Vagina (tissue), 2 donors: ENCODE data around the gene SLC22A5. TPM values are rescaled to one million over a fixed set of nuclear protein-coding genes. Genes with fewer than 3 reads are reported as not detected.

Experiments used
- DNase-seq, 2 donors: peaks; one replicate each; pipeline ENCODE4 v3.0.0-alpha.2; 2017; ENCODE audit errors: extremely low spot score in 2 of 2
- H3K27ac ChIP-seq: fragments of 200-600 bp; sonication (generic); one replicate; pipeline ENCODE4 v1.5.1; 2019
- H3K27me3 ChIP-seq: fragments of 200-600 bp; sonication (generic); one replicate; pipeline ENCODE4 v1.5.1; 2019
- H3K36me3 ChIP-seq, 2 donors: fragments of 200-600 bp; sonication (generic); one replicate each; pipeline ENCODE4 v1.5.1; 2017 to 2019
- H3K4me1 ChIP-seq: fragments of 200-600 bp; sonication (generic); one replicate; pipeline ENCODE4 v1.5.1; 2019
- H3K4me3 ChIP-seq, 2 donors: fragments of 200-600 bp; sonication (generic); 1 replicate in 1 of 2; 2 replicates in 1 of 2; pipeline ENCODE4 v1.5.1; 2016 to 2019
- H3K9me3 ChIP-seq: fragments of 200-600 bp; sonication (generic); one replicate; pipeline ENCODE4 v1.5.1; 2019
- CTCF ChIP-seq, 3 experiments: fragments of 450-650 bp in 2 of 3; fragments of 200-600 bp in 1 of 3; sonication (generic) in 1 of 3; IDR thresholded peaks; one replicate each; pipeline ENCODE4 v1.5.1; 2017 to 2019; ENCODE audit warnings: antibody characterized with exemption in 3 of 3, mild to moderate bottlenecking in 2 of 3, moderate library complexity in 2 of 3
- POLR2A ChIP-seq, 2 donors: fragments of 450-650 bp; IDR thresholded peaks; one replicate each; pipeline ENCODE4 v1.6.1; 2017; ENCODE audit warnings: antibody characterized with exemption in 2 of 2, mild to moderate bottlenecking in 2 of 2, moderate library complexity in 2 of 2
- POLR2AphosphoS5 ChIP-seq, 2 donors: sonication (generic); formaldehyde crosslinking; IDR thresholded peaks; one replicate each; pipeline ENCODE4 v1.9.0; 2017; ENCODE audit warnings: antibody characterized with exemption in 2 of 2, mild to moderate bottlenecking in 2 of 2, low read depth in 1 of 2; ENCODE audit not compliant: insufficient read depth in 1 of 2
- intact Hi-C: fragments of 100-400 bp; cut with DNase I; formaldehyde crosslinking; loops from one replicate; pipeline ENCODE4 v1.15.1; 2023
- total RNA-seq: library from RNA; depleted of rRNA; stranded (reverse); fragments of >200 nt; gene quantifications from one replicate; pipeline ENCODE4 v1.2.3, GENCODE V29; 2016

Gene SLC22A5
- total RNA-seq, 1 donor from 2014 or later: 15.2 TPM

- intact Hi-C loops: no loop called here
- TF ChIP-seq CTCF (IDR thresholded peaks at IDR 0.05): no peak
- TF ChIP-seq POLR2AphosphoS5 (IDR thresholded peaks at IDR 0.05; ENCODE audit: insufficient read depth in 1 of 2, low read depth in 1 of 2): no peak
- no peak for TF ChIP-seq POLR2A (IDR thresholded peaks at IDR 0.05)
- Histone ChIP-seq H3K9me3 (no peaks in the 10 kb centered on the region), H3K4me1 (no peaks in the 10 kb centered on the region), H3K27me3 (no peaks in the 10 kb centered on the region), H3K27ac (no peak overlapping the region), H3K36me3 (no peaks in the 10 kb centered on the region), H3K4me3 (no peak overlapping the region)
- DNase-seq: no peak
Measured at GRCh38 chr5:132342291-132343180, 27.0 kb upstream of the SLC22A5 start.

GRCh38 chr5:132344775-132345514 lies 24.6 kb upstream of the SLC22A5 start:
- TF ChIP-seq POLR2AphosphoS5 (IDR thresholded peaks at IDR 0.05; ENCODE audit: insufficient read depth in 1 of 2, low read depth in 1 of 2): no peak
- no peak for TF ChIP-seq CTCF (IDR thresholded peaks at IDR 0.05)
- TF ChIP-seq POLR2A (IDR thresholded peaks at IDR 0.05): no peak
- intact Hi-C loops: no loop called here
- H3K4me1 ChIP-seq: no peaks in the 10 kb centered on the region

GRCh38 chr5:132353486-132353995 lies 16.0 kb upstream of the SLC22A5 start:
- no peak for TF ChIP-seq POLR2AphosphoS5 (IDR thresholded peaks at IDR 0.05; ENCODE audit: insufficient read depth in 1 of 2, low read depth in 1 of 2)
- no peak for TF ChIP-seq CTCF (IDR thresholded peaks at IDR 0.05)
- TF ChIP-seq POLR2A (IDR thresholded peaks at IDR 0.05): no peak
- H3K27ac ChIP-seq: no peak overlapping the region
- no peaks in the 10 kb centered on the region for H3K9me3 ChIP-seq
- DNase-seq: no peak
- H3K4me3 ChIP-seq: no peak overlapping the region
- no peaks in the 10 kb centered on the region for H3K4me1 ChIP-seq
- intact Hi-C loops: no loop called here
- H3K27me3 ChIP-seq: no peaks in the 10 kb centered on the region
- H3K36me3 ChIP-seq: peaks cover 0 to 8% of the 10 kb centered on the region in 2 donors

More at GRCh38 chr5:132344775-132345514, 24.6 kb upstream of the SLC22A5 start:
- Histone ChIP-seq H3K4me3 (no peak overlapping the region), H3K27ac (no peak overlapping the region), H3K9me3 (no peaks in the 10 kb centered on the region), H3K36me3 (peaks cover 0 to 8% of the 10 kb centered on the region in 2 donors), H3K27me3 (no peaks in the 10 kb centered on the region)
- no peak for DNase-seq

GRCh38 chr5:132354381-132355139 lies 14.9 kb upstream of the SLC22A5 start:
- Histone ChIP-seq H3K36me3 (peaks cover 0 to 2% of the 10 kb centered on the region in 2 donors), H3K4me3 (no peak overlapping the region), H3K27me3 (no peaks in the 10 kb centered on the region), H3K9me3 (no peaks in the 10 kb centered on the region), H3K27ac (no peak overlapping the region), H3K4me1 (no peaks in the 10 kb centered on the region)
- TF ChIP-seq CTCF (IDR thresholded peaks at IDR 0.05) (no peak), POLR2A (IDR thresholded peaks at IDR 0.05) (no peak), POLR2AphosphoS5 (IDR thresholded peaks at IDR 0.05; ENCODE audit: insufficient read depth in 1 of 2, low read depth in 1 of 2) (no peak)
- no peak for DNase-seq
- intact Hi-C loops: no loop called here
